ENCODE results near the gene ABHD2.
A peak's percentile ranks its signal among the peaks of the same experiment; 100 is the strongest.

Gene ABHD2

DNA sequence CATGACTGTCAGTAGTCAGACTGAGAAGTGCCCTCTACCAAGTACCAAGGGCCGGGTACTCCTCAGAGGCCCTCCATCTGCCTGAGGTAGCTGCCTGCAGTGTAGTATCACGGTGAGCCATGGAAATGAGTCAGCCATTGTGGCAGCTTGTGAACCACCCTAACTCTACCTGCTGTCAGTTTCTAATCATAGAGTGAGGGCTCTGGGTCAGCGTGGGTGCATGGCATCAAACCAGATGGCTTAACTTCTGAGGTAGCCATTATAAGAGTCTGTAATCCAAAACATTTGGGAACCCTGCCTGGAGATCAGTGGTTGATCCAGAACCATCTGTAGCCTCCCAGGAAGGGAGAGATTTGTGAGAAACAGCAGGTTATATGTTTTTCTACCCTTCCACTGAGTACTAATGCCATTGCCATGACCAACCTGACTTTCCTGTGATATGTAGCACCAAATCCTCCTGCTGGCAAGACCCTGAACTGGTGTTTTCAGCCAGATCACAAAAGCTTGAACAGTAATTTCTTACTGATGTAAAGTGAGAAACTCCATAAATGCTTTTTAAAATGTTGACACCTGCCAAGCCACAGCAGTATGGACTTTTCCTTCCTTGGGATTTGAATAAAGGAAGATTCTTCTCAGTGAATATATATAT is 38.9 kb downstream of the ABHD2 start:
- TF ChIP-seq, protein P1, sequence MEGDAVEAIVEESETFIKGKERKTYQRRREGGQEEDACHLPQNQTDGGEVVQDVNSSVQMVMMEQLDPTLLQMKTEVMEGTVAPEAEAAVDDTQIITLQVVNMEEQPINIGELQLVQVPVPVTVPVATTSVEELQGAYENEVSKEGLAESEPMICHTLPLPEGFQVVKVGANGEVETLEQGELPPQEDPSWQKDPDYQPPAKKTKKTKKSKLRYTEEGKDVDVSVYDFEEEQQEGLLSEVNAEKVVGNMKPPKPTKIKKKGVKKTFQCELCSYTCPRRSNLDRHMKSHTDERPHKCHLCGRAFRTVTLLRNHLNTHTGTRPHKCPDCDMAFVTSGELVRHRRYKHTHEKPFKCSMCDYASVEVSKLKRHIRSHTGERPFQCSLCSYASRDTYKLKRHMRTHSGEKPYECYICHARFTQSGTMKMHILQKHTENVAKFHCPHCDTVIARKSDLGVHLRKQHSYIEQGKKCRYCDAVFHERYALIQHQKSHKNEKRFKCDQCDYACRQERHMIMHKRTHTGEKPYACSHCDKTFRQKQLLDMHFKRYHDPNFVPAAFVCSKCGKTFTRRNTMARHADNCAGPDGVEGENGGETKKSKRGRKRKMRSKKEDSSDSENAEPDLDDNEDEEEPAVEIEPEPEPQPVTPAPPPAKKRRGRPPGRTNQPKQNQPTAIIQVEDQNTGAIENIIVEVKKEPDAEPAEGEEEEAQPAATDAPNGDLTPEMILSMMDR (IDR thresholded peaks at IDR 0.05; ENCODE audit: insufficient read depth, low read length, missing control alignments), result no peak
- ChIA-PET POLR2A (no interaction called here), CTCF (interaction anchor here (0.8 to 9.4 kb wide), 12 partner anchors 8 to 222 kb away, joined by 3 to 122 read pairs (median 5); no protein-coding TSS in a partner anchor)
- DNase-seq (ENCODE audit: low read depth, low spot score), result no peak
- H3K4me3 ChIP-seq (ENCODE audit: low read depth, low read length), result no peak overlapping the region

DNA sequence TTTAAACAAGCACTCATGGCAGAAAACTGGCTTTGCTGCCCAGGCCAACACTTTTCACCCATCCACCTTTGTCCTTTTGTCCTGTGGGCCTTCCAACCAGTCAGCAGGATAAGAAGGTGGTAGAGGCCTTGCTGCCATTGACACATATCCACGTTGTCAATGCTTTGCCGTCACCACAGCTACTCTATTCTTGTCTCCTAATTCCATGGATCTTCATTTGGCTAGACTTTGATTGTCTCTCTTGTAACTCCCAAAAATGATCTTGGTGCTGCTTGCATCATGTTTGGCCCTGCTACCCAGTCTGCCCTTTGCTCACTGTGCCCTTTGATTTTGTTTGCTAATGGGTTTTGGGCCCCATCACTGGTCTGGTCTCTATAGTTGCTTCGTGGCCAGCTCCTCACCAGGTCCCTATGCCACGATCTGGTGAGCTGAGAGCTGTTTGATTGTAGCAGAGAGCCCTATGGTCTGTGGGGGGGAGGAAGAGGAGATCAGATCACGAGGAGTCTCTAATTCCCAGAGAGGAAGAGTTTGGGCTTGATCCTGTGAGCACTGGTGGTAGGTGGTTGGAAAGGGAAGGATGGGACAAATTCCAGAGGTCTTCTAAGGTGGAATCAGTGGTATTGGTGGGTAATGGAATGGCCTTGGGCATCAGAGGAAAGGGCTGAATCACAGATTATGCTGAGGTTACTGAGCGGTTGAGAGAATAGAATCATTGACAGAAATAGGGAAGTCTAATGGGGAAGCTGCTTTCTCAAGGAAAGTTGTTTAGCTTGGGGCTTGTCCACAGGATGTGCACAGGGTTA is 40.3 kb downstream of the ABHD2 start:
- DNase-seq (ENCODE audit: low read depth, low spot score), result no peak
- no peak overlapping the region for H3K4me3 ChIP-seq (ENCODE audit: low read depth, low read length)
- TF ChIP-seq, protein P1 (IDR thresholded peaks at IDR 0.05; ENCODE audit: insufficient read depth, low read length, missing control alignments), result no peak
- POLR2A ChIA-PET, result no interaction called here
- CTCF ChIA-PET, result interaction anchor here (1.1 to 9.4 kb wide), 20 partner anchors 10 to 220 kb away, joined by 3 to 122 read pairs (median 9); no protein-coding TSS in a partner anchor

DNA sequence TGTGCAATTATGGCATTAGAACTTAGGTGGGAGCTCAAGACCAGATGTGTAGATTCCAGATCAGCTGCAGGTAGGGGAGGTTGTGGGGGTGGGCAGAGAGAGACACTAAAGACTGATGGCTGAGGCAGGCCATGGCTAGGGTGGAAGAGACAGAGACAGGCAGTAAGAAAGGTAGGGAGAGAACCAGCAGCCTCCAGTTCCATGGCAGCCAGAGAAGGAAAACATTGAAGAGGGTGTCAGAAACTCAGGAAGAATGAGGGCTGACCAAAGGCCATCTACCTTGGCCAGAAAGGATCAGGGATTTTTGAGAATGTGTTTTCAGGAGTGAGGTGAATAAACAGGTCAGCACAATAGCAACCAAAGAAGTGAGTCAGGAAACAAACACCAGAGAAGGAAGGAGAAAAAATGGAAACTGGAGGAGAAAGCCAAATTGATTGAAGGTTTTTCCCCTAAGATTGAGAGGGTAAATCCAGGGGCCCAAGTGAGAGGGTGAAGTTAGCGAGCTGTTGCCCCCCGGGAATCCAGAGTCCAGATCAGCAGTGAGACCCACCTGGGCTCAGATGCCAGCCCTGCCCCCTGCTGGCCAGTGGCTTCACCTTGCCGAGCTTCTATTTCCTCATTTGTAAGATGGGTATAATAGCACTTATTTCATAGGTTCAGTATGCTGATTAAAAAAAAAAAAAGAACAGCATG is 41.0 kb downstream of the ABHD2 start:
- CTCF ChIA-PET, result interaction anchor here (0.5 to 9.4 kb wide), 29 partner anchors 10 to 250 kb away, joined by 3 to 122 read pairs (median 5); no protein-coding TSS in a partner anchor
- no peak overlapping the region for H3K4me3 ChIP-seq (ENCODE audit: low read depth, low read length)
- TF ChIP-seq, protein P1 (IDR thresholded peaks at IDR 0.05; ENCODE audit: insufficient read depth, low read length, missing control alignments), result peak; percentile 70
- POLR2A ChIA-PET, result no interaction called here
- no peak for DNase-seq (ENCODE audit: low read depth, low spot score)

GRCh38 chr15:89129816-89130134 is 41.5 kb downstream of the ABHD2 start:
- POLR2A ChIA-PET, result no interaction called here
- TF ChIP-seq, protein P1 (IDR thresholded peaks at IDR 0.05; ENCODE audit: insufficient read depth, low read length, missing control alignments), result no peak
- H3K4me3 ChIP-seq (ENCODE audit: low read depth, low read length), result no peak overlapping the region
- no peak for DNase-seq (ENCODE audit: low read depth, low spot score)
- CTCF ChIA-PET, result interaction anchor here (0.5 to 9.4 kb wide), 27 partner anchors 11 to 251 kb away, joined by 3 to 122 read pairs (median 6); no protein-coding TSS in a partner anchor

- TF ChIP-seq, protein P1 (IDR thresholded peaks at IDR 0.05; ENCODE audit: insufficient read depth, low read length, missing control alignments), result no peak
- DNase-seq (ENCODE audit: low read depth, low spot score), result no peak
- POLR2A ChIA-PET, result no interaction called here
- CTCF ChIA-PET, result interaction anchor here (0.5 to 9.4 kb wide), 25 partner anchors 11 to 251 kb away, joined by 3 to 122 read pairs (median 7); no protein-coding TSS in a partner anchor
- no peak overlapping the region for H3K4me3 ChIP-seq (ENCODE audit: low read depth, low read length)
Observed at GRCh38 chr15:89130201-89130600, 41.9 kb downstream of the ABHD2 start.

Data from AG04449 (cell line).